Esophagus squamous epithelium (tissue), 5 donors: ENCODE measurements around the gene TJP3. TPM values are rescaled to one million over a fixed set of nuclear protein-coding genes. Genes with fewer than 3 reads are reported as not detected.

Experiments
- DNase-seq: peaks from one replicate; lab custom pipeline; 2025; lab: John Stamatoyannopoulos, UW
- H3K27ac ChIP-seq, 4 donors: fragments of 200-600 bp; sonication (generic); one replicate each; pipeline ENCODE4 v1.5.1; 2016 to 2019; ENCODE audit warnings: mild to moderate bottlenecking in 1 of 4
- H3K27me3 ChIP-seq, 4 donors: fragments of 200-600 bp; sonication (generic); 1 replicate in 3 of 4; 2 replicates in 1 of 4; pipeline versions ENCODE4 v1.5.1 to v1.6.0; 2017 to 2021; ENCODE audit warnings: antibody characterized with exemption in 1 of 4
- H3K36me3 ChIP-seq, 3 donors: fragments of 200-600 bp; sonication (generic); one replicate each; pipeline ENCODE4 v1.5.1; 2016 to 2019
- H3K4me1 ChIP-seq, 3 donors: fragments of 200-600 bp; sonication (generic); one replicate each; pipeline ENCODE4 v1.5.1; 2017 to 2019
- H3K4me3 ChIP-seq, 4 donors: fragments of 200-600 bp; sonication (generic); 1 replicate in 3 of 4; 2 replicates in 1 of 4; pipeline ENCODE4 v1.5.1; 2016 to 2019; ENCODE audit warnings: mild to moderate bottlenecking in 2 of 4, moderate library complexity in 1 of 4
- H3K9me3 ChIP-seq, 3 donors: fragments of 200-600 bp; sonication (generic); one replicate each; pipeline ENCODE4 v1.5.1; 2016 to 2019
- CTCF ChIP-seq, 6 experiments: fragments of 450-650 bp in 4 of 6; fragments of 200-600 bp in 2 of 6; sonication (generic) in 2 of 6; IDR thresholded peaks; one replicate each; pipeline ENCODE4 v1.5.1; 2016 to 2019; ENCODE audit warnings: antibody characterized with exemption in 6 of 6, mild to moderate bottlenecking in 4 of 6, moderate library complexity in 4 of 6
- POLR2A ChIP-seq, 4 donors: fragments of 450-650 bp; IDR thresholded peaks; one replicate each; pipeline ENCODE4 v1.6.1; 2017; ENCODE audit warnings: antibody characterized with exemption in 4 of 4, mild to moderate bottlenecking in 4 of 4, moderate library complexity in 3 of 4
- WGBS, 2 donors: methylation state at CpG; one replicate each; pipeline ENCODE4 v1.1.5; 2018; 5-methylcytosine and 5-hydroxymethylcytosine counted together
- intact Hi-C: fragments of 100-400 bp; cut with DNase I; formaldehyde crosslinking; loops from one replicate; pipeline ENCODE4 v1.15.0; 2022
- small RNA-seq, 4 donors: library from RNA; depleted of rRNA; stranded (forward); fragments of <200 nt; gene quantifications; one replicate each; pipeline ENCODE3, GENCODE V24; 2016
- total RNA-seq, 4 donors: library from RNA; depleted of rRNA; stranded (reverse); fragments of >200 nt; gene quantifications; one replicate each; pipeline ENCODE4 v1.1.0, GENCODE V29; 2016
- donor health status: DM: yes; HTN: yes; CAD: no.

The TJP3 gene
- total RNA-seq, 4 donors from 2014 or later = 23.7 to 71.1 (median 28.0) TPM

GRCh38 chr19:3796358-3796757 lies 88.2 kb downstream of the TJP3 start:
- Histone ChIP-seq H3K27ac (no peak overlapping the region), H3K9me3 (no peaks in the 10 kb centered on the region), H3K4me1 (peaks cover 4 to 7% (median 6%) of the 10 kb centered on the region in 3 donors), H3K36me3 (no peaks in the 10 kb centered on the region), H3K4me3 (no peak overlapping the region), H3K27me3 (peaks cover 0 to 54% (median 0%) of the 10 kb centered on the region in 4 donors)
- TF ChIP-seq CTCF (IDR thresholded peaks at IDR 0.05) = no peak
- no peak for TF ChIP-seq POLR2A (IDR thresholded peaks at IDR 0.05)
- DNase-seq = no peak
- intact Hi-C loops = no loop called here
- 84 to 94% methylated on average over 2 of the region's 2 CpGs for WGBS, 2 donors

- Histone ChIP-seq H3K27ac (no peak overlapping the region), H3K27me3 (peaks cover 0 to 64% (median 0%) of the 10 kb centered on the region in 4 donors), H3K9me3 (no peaks in the 10 kb centered on the region), H3K4me3 (no peak overlapping the region), H3K4me1 (peaks cover 10 to 15% (median 12%) of the 10 kb centered on the region in 3 donors), H3K36me3 (no peaks in the 10 kb centered on the region)
- no peak for TF ChIP-seq POLR2A (IDR thresholded peaks at IDR 0.05)
- no peak for TF ChIP-seq CTCF (IDR thresholded peaks at IDR 0.05)
- WGBS, 2 donors = 49 to 65% methylated on average over 3 to 5 of the region's 6 CpGs
- intact Hi-C loops = no loop called here
- no peak for DNase-seq
Measured at GRCh38 chr19:3798137-3798536, 90.0 kb downstream of the TJP3 start.

Small RNAs within 50 kb of the gene (small RNA-seq; reads per million reads assigned to genes)
- 0 reads per million in 4 donors for gene AC005777.1

Other genes with a start within 250 kb of the TJP3 start
- not detected for gene SMIM24, start 227.9 kb upstream of the TJP3 start, total RNA-seq
- gene SMIM44, start 224.9 kb upstream of the TJP3 start, total RNA-seq = not detected
- gene DOHH, start 207.7 kb upstream of the TJP3 start, total RNA-seq = 10 to 100 TPM; 21.0 to 29.5 (median 26.4) TPM
- gene FZR1, start 202.1 kb upstream of the TJP3 start, total RNA-seq = 10 to 100 TPM; 26.5 to 46.8 (median 27.2) TPM
- gene TEKTIP1, start 169.2 kb upstream of the TJP3 start, total RNA-seq = under 1 TPM in 1 of 4 donors, not detected in 3; 0.95 TPM
- gene MFSD12, start 150.8 kb upstream of the TJP3 start, total RNA-seq = 10 to 100 TPM; 22.5 to 50.4 (median 37.3) TPM
- 10 to 100 TPM; 56.1 to 77.6 (median 76.9) TPM for gene HMG20B, start 135.4 kb upstream of the TJP3 start, total RNA-seq
- under 1 TPM; 0.18 to 0.76 (median 0.22) TPM for gene GIPC3, start 122.9 kb upstream of the TJP3 start, total RNA-seq
- 1 to 10 TPM in 1 of 4 donors, under 1 TPM in 3; 0.23 to 1.3 (median 0.45) TPM for gene TBXA2R, start 101.5 kb upstream of the TJP3 start, total RNA-seq
- gene CACTIN, start 81.6 kb upstream of the TJP3 start, total RNA-seq = 10 to 100 TPM; 15.9 to 26.7 (median 21.3) TPM
- gene PIP5K1C, start 7.9 kb upstream of the TJP3 start, total RNA-seq = 10 to 100 TPM; 12.0 to 25.3 (median 15.2) TPM
- 10 to 100 TPM; 12.9 to 26.5 (median 22.7) TPM for gene APBA3, start 53.3 kb downstream of the TJP3 start, total RNA-seq
- 10 to 100 TPM; 50.2 to 79.9 (median 60.9) TPM for gene MRPL54, start 54.3 kb downstream of the TJP3 start, total RNA-seq
- gene RAX2, start 63.8 kb downstream of the TJP3 start, total RNA-seq = not detected
- 1 to 10 TPM in 3 of 4 donors, not detected in 1; 1.1 to 4.4 (median 2.1) TPM for gene MATK, start 78.0 kb downstream of the TJP3 start, total RNA-seq
- not detected for gene ZFR2, start 160.7 kb downstream of the TJP3 start, total RNA-seq
- not detected for gene ATCAY, start 172.3 kb downstream of the TJP3 start, total RNA-seq
- not detected for gene NMRK2, start 224.7 kb downstream of the TJP3 start, total RNA-seq